ENCODE measurements around the gene TOB1. TPM values are rescaled to one million over a fixed set of nuclear protein-coding genes. Genes with fewer than 3 reads are reported as not detected.
"Not testable (repeated sequence)": the region's sequence is repeated elsewhere in the genome, so short reads cannot be mapped to it uniquely, and the experiment has no call there.

TOB1 gene
- total RNA-seq, 1 experiment from 2014 or later = 7.0 TPM

DNA sequence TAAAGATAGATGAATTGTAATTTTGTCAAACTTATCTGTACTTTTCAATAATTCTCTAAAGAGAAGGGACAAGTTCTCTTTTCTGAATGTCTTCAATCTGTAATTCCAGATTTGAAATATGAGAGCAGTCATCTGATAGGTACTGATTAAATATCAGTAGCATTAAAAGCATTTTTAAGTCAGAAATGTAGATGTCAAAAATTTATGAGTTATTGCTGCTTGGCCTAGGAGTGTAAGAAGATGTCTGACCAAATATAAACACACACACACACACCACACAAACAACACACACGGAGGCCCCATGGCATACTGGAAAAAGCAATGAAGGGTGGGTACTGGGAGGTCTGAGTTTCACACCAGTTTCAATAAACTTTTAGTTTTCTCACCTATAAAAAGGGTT lies 2.4 kb upstream of the TOB1 start:
- no peak for DNase-seq (ENCODE audit: low spot score)

DNA sequence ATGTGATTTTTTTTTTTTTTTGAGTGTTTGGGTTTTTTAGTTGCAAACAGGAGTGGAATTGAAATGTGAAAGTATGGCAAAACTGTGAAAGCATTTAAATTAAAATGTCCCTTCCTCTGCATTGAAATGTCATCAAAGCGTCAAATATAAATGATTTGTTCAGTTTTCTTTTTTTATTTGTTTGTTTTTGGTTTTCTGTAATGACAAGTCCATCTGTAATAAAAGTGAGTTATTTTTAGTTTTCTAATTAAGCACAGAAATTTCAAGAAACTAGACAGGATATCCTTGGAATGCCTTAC lies 1.9 kb upstream of the TOB1 start:
- no peak for DNase-seq (ENCODE audit: low spot score)

DNA sequence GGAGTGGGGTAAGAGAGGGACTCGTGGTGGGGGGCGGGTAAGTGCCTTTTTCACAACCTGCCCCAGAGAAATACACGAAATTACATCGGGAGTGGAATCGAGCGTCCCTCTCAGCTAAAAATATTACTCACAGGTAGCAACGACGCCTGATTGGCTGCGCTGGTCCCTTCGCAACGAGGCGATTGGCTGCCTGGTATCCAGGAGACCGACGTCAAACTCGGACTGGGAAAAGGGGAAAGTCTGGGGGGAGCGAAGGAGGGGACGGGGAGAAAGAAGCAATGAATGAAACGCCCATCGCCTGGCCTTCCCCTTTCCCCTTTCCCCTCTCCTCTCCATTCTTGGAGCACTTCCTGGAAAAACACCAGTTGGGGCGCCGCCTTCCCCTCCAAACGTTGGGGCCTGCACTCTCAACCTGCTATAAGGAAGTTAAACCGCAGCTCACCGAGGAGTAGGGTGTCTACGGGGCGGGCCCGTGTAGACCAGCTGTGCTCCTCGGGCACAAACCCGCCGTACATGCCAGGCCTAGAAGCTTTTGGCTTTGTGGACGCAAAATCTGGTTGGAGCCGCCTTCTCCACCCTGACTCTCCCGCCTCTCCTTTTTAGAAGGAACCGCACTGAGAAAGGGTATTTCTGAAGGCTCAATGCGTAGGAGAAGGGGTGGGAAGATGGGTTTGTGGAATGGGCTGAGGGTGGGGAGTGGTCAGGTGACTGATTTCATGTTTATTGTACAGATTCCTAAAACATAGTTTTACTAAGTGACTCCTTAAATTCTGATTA lies 1.4 kb upstream of the TOB1 start:
- DNase-seq (ENCODE audit: low spot score) = peak; percentile 98

DNA sequence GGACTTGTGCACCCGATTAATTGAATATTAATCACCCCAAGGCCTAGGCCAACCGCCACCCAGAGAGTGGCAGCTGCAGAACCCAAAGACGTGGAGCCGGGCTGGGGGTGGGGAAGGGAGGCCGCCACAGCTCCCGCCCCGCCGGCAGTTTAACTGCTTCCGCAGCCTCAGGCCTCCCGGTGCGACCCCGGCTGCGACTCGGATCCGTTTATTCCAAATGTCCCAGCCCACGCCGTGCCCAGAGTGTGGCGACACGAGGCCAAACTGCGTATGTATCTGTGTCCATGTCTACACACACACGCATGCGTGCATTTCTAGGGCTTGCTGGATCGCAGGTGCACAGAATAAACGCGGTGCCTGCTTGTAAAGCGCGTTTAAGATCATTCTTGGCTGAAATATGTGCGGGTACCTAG lies 802 bp upstream of the TOB1 start:
- peak; percentile 77 for DNase-seq (ENCODE audit: low spot score)

DNA sequence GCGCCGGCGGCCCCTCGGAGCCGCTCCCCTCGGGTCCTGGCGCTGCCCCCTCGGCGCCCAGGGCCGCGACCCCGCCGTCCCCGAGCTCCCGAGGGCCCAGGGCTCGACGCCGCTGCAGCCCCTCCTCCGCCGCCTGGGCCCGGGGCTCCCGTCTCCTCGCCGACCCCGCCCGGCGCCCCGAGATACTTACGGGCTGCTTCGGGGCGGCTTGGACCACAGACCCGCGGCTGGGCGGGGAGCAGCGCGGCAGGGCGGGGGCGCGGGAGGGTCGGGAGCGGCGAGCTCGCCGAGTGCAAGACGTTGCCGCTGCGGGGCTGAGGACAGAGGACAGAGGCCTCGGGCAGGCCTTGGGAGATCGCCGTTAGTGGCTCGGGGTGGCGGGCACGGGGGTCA lies 290 bp downstream of the TOB1 start:
- DNase-seq (ENCODE audit: low spot score) = no peak

DNA sequence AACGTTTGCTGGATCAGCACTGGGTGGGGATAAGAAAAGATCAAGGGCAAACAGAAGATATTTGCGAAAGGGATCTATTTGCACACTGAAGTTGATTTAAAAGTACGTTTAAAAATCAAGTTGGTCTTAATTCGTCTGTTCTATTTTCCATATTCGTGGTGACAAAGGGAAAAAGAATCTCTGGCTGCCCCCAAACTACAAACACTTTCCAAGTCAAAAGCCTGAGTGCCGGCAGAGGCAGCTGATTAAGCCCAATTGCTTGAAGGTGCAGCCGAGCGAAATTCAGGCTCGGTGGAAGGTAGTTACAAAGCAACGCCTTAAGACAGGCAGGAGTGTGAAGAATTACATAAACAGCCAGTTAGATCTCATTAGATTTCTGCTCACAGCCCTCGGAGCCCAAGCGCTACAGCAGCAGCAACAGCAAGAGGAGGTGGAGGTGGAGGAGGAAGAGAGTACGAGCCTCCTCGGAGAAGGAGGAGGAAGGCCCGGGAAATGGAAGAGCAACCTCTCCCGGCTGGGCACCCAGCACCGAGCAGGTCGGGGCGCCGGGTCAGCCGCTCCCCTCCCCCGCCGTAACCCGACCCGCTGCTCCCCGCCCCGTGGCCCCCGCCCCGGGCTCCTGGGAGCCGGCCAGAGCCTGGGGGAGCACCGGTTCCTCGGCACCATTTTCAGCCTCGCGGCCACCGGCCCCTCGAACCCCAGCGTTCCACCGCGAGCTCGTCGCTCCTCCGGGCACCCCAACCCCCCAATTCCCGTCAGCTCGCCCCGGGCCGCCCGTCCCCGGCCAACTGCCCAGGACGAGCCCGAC lies 890 bp downstream of the TOB1 start:
- DNase-seq (ENCODE audit: low spot score) = peak; percentile 36

DNA sequence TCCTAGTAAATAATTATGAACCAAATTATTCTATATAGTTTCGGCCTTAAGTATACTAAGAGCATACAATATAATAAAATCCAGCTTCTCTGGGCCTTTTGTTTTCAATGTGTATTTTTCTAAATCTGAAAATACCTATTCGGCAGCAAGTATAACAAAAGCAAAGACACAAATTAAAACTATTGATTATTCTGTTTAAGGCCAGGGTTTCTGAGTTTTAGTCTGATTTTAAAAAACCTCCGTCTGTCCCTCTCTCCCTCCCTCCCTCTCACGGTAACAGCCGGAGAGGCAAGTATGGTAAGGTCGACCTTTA lies 1.5 kb downstream of the TOB1 start:
- DNase-seq (ENCODE audit: low spot score) = no peak

DNA sequence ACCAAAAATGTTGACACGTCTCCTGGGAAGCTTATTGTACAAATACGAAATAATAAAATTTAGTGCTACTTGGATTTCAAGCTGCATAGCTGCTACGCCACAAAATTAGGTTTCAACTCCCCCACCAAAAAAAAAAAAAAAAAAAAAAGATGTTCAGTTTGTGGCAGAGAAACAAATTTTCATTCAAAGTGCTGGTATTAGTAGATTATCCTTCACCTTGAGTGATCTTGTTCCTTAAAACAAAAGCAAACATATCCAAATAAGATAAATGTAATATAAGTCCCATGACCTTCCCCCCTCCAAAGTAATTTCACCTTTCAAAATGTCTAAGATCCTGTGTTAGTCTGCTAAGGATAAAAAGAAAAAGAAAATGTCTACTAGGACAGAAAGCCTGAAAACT lies 2.2 kb downstream of the TOB1 start:
- no peak for DNase-seq (ENCODE audit: low spot score)

DNA sequence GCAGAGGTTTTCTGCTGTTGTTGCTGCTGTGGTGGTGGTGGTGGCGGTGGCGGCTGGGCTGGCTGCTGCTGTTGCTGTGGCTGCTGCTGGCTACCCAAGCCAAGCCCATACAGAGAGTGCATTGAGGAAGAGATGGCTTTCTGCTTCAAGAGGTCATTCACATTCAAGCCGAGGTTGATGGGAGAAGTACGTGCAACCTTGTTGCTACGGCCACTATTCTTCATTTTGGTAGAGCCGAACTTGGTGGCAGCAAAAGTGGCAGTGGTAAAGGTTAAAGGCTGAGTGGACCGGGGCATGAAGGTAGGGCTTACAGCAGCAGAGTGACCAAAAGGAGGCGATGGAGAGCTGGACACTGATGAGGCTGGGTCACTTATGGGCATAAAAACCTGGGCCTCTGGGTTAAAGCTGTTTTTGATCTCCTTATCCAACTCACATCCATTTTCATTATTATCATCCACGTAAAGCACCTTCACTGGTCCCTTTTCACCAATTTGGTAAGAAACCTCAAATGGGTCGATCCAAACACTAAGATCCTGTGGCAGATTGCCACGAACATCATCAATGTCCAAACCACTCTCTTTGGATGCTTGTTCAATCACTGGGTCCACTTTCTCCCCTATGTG lies 2.8 kb downstream of the TOB1 start:
- peak; percentile 45 for DNase-seq (ENCODE audit: low spot score)

DNA sequence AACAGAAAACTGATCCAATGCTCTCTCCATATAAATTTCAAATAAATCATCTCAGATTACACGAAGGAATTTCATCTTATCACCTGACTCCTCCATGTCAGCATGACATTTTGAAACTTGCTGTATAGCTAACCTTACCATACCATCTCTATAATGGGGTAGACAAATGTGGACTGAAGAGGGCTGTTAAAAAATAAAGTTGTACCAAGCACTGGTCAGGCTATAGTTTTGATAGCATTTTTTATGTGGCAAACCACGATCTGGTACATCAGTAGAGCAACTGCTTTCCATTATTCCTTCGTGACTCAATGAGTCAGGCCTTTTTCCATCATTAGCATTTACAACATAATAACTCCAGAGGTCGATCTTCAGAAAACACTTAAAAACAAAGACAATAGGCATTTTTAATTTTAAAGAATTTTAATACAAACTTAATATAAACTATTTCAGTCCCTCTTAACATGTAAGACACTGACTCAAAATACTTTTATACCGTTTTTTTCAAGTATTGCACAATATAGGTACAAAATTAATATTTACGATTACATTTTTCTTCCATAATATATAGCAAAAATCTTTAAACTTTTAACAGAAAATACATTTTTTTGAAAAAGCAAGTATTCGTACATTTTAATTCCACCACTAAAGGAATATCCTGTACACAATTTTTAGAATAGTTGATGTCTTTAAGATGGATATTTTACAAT lies 4.2 kb downstream of the TOB1 start:
- DNase-seq (ENCODE audit: low spot score) = no peak

DNA sequence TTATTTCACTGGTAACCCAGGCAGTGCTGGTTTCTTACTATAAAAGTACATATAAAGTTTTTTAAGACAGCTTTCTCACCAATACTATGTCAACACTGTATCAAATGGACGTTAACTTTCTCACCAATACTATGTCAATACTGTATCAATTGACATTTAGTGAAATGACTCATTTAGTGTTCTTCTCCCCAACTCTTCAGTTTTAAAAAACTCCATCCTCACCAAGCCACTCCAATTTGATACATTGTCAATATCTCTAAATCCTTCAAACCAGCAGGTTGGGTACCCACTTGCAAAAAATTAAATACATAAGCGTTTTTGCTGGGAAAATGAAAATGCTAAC lies 4.8 kb downstream of the TOB1 start:
- no peak for DNase-seq (ENCODE audit: low spot score)

DNA sequence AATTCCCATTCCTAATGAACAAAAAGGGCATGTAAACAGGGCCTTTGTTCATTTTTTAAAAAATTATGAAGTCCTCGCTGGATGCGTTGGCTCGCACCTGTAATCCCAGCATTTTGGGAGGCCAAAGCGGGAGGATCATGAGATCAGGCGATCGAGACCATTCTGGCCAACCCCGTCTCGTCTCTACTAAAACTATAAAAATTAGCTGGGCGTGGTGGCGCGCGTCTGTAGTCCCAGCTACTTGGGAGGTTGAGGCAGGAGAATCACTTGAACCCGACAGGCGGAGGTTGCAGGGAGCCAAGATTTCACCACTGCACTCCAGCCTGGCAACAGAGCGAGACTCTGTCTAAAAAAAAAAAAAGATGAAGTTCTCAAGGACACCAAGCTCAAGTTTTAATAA lies 6.4 kb downstream of the TOB1 start:
- not testable (repeated sequence) for DNase-seq (ENCODE audit: low spot score)

DNA sequence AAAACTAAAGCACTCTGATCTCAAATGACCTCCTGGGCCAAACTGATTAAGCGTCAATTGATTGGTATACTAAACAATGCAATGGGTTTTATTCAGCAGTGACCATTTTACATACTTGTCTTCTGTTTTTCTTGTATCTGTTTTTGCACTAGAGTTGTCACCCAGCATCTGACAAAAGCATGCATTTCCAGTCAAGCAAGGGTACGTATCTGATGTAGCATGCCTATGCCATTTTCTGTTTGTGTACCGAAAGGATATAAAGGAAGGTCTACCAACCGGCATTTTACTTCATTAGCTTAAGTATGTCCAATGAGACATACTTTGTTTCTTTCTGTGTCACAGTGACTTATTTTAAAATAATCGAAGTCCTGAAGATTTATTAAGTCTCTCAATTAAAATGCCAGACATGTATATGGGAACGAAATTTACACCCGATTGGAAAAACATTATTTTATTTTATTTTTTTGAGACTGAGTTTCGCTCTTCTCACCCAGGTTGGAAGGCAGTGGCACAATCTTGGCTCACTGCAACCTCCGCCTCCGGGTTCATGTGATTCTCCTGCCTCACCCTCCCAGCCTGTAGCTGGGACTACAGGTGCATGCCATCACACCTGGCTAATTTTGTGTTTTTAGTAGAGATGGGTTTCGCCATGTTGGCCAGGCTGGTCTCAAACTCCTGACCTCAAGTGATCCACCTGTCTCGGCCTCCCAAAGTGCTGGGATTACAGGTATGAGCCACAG lies 7.5 kb downstream of the TOB1 start:
- DNase-seq (ENCODE audit: low spot score) = no peak

DNA sequence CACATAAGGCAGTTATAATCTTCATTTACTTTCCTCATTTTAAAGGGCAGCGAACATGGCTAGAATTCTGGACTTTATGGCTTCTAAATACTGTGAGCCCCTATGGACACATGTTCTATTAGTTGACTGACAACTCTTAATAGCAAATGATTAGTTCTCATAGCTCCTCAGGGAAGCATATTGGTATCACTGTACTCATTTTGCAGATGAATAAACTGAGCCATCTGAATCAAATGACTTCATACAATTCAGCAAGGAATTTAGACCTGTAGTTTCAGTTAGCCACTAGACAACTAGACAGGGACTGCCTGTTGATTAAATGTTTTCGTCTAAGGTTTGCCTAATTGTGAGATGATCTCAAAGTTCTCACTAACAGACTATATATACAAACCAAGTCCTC lies 9.7 kb downstream of the TOB1 start:
- DNase-seq (ENCODE audit: low spot score) = no peak

DNA sequence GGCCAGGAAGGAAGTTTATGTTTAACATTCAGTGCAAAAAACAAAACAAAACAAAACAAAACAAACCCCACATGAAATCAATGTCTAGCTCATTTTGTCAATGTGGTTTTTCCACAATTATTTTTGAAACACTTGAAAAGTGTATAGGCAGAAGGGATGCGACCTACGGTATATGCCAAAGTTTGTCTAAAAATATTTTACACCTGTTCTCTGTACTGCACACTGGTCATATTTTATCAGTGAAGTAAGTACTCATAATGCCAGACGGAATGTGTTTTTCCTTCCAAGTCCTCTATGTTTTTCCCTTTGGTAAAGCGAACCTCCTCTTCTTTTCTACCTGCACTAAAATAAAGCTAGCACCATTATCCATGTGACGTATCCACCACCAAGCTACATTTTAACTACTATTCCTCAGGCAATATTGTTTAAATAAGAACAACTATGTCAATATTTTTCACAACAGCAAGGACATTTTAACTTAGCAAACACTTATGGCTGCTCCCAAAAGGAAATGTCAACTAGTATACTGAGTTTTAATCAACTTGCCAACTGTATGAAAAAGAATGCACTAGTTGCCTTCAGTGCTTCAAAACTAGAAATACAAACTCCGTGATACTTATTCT lies 10.3 kb downstream of the TOB1 start:
- no peak for DNase-seq (ENCODE audit: low spot score)

DNA sequence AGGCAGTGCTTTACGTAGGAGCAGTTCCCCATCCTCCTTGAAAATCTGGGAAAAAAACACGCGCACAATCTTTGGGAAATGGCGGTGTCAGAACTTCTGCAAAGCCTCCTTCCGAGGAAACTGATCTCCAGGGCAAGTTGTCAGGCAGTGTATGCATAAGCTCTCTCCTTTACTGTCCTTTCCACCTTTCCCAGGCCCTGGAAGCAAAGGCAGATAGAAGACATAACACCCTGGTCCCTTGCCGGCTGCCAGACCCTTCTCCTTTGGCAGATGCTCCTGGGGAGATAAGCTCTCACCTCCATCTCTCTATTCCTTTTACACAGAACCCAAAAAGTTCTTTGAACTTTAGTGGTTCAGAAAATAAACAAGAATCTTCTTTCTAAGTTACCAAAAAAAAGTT lies 12.4 kb downstream of the TOB1 start:
- DNase-seq (ENCODE audit: low spot score) = no peak

DNA sequence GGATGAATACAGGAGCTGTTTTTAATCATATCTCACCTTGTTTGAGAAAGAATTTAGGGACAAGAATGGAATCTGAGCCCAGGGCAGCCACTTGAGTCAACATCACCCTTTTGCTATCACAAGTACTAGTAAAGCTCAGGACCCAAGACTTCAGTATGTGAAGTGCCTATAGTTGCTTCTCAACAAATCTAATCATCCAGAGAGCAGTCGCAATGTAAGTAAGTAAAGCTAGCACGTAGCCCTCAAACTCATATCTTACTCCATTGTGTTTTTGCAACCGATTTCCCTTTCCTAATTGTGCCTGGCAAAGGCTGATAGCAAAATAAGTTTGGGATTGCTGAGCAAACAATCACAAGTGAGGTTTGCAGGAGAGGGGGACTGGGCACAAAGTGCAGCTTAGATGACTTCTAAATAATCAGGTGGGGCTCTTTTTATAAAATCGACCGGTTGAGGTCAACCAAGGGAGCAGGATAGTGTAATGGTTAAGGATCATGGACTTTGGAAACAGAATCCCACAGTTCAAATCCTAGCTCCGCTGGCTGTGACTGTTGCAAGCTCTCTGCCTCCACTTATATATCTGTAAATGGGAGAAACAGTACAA lies 13.0 kb downstream of the TOB1 start:
- no peak for DNase-seq (ENCODE audit: low spot score)

DNA sequence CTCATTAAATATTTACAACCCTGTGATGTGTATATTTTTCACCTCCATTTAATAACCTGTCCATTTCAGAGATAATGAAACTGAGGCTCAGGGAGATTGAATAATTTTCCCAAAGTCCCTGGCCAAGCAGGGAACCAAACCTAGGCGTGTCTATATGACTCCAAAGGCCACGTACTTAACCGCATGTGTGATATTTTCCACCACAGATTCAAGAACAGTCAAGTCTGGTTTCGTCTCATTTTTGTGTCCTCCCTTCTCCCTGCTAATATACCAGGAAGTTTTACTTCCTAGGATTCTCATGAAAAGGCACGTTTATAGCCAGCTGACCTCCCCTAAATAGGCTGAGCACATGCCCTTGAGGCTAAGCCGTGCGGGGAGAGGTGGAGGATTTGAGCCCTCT lies 15.5 kb downstream of the TOB1 start:
- no peak for DNase-seq (ENCODE audit: low spot score)

DNA sequence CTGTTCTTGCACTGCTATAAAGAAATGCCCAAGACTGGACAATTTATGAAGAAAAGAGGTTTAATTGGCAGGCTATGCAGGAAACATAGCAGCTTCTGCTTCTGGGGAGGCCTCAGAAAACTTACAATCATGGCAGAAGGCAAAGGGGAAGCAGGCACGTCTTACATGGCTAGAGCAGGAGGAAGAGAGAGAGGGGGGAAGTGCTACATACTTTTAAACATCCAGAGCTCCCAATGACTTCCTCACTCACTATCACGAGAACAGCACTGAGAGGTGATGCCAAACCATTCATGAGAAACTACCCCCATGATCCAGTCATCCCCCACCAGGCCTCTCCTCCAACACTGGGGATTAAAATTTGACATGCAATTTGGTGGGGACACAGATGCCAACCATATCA lies 17.4 kb downstream of the TOB1 start:
- DNase-seq (ENCODE audit: low spot score) = no peak

DNA sequence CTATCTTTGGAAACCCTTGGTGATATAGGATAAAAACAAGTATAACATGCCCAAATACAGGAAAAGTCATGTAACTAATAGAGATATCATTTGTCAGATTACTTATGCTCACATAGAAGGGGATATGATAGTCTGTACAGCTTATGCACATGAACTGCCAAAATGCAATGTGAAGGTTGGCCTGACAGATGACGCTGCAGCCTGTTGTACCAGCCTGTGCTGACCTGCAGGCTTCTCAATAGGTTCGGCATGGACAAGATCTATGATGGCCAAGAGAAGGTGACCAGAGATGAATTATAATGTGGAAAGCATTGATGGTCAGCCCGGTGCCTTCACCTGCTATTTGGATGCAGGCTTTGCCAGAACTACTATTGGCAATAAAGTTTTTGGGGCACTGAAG lies 18.1 kb downstream of the TOB1 start:
- DNase-seq (ENCODE audit: low spot score) = no peak

DNA sequence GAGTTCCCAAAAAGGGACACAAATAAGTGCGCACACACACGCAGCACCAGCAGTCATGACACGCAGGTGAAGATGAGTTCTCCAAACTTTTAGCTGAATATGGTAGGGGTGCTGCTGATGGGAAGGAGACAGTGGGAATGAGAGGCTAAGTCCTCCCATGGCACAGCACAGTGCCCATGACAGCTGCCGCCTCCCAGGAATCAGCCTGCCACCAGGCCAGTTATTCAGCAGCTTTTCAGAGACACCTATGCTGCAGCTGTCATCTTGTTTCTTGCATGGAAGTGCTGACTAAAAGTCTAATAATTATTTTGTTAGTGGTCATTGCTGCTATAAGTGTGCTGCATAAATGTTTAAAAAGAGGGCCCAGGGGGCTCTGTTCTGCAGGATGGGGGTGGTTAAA lies 18.6 kb downstream of the TOB1 start:
- DNase-seq (ENCODE audit: low spot score) = no peak
